Rectal smooth muscle tissue (tissue), 1 donor: ENCODE results near the gene OR11H7.
"Not testable (repeated sequence)": the region's sequence is repeated elsewhere in the genome, so short reads cannot be mapped to it uniquely, and the experiment has no call there.

Experiments used
- H3K27ac ChIP-seq: one replicate; pipeline ENCODE4 v1.7.0; 2013; ENCODE audit warnings: low read depth, low read length, inconsistent platforms
- H3K27me3 ChIP-seq: one replicate; pipeline ENCODE4 v1.7.0; 2013; ENCODE audit warnings: low read length; ENCODE audit not compliant: control insufficient read depth, insufficient read depth
- H3K36me3 ChIP-seq: one replicate; pipeline ENCODE4 v1.7.0; 2013; ENCODE audit warnings: low read length; ENCODE audit not compliant: control insufficient read depth, insufficient read depth
- H3K4me1 ChIP-seq: one replicate; pipeline ENCODE4 v1.7.0; 2013; ENCODE audit warnings: low read length; ENCODE audit not compliant: control insufficient read depth, insufficient read depth
- H3K4me3 ChIP-seq: one replicate; pipeline ENCODE4 v1.7.0; 2013; ENCODE audit warnings: low read length
- H3K9ac ChIP-seq: one replicate; pipeline ENCODE4 v1.7.0; 2013; ENCODE audit warnings: low read length

OR11H7 gene

GRCh38 chr14:20228681-20229080 lies at the start of gene OR11H7:
OR11H7 (plus strand) TSS chr14:20228981.
- Histone ChIP-seq H3K4me1 (no peaks in the 10 kb centered on the region), H3K27ac (no peak within 1 kb of the TSS), H3K36me3 (no peaks in the 10 kb centered on the region), H3K27me3 (no peaks in the 10 kb centered on the region), H3K9ac (no peak within 1 kb of the TSS), H3K4me3 (no peak within 1 kb of the TSS)

DNA sequence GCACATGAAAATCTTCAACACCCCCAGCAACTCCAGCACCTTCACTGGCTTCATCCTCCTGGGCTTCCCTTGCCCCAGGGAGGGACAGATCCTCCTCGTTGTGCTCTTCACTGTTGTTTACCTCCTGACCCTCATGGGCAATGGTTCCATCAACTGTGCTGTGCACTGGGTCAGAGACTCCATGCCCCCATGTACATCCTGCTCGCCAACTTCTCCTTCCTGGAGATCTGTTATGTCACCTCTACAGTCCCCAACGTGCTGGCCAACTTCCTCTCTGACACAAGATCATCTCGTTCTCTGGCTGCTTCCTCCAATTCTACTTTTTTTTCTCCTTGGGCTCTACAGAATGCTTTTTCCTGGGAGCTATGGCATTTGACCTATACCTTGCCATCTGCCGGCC lies 49.6 kb upstream of the OR11H7 start:
- H3K27me3 ChIP-seq: no peaks in the 10 kb centered on the region
- H3K4me3 ChIP-seq: no peak overlapping the region
- no peak overlapping the region for H3K9ac ChIP-seq
- no peak overlapping the region for H3K27ac ChIP-seq
- no peaks in the 10 kb centered on the region for H3K4me1 ChIP-seq
- H3K36me3 ChIP-seq: no peaks in the 10 kb centered on the region

DNA sequence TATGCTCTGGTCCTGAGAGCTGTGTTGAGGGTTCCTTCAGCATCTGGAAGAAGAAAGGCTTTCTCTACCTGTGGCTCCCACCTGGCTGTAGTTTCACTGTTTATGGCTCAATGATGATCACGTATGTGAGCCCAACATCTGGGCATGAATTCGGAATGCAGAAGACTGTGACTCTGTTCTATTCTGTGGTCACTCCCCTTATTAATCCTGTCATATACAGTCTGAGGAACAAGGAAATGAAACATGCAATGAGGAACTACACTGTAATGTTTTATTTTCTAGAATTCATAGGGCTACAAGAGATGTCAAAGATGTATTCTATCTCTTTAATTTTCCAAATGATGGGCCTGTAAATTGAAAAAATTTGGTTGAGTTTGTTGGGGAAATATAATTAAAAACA lies 48.9 kb upstream of the OR11H7 start:
- Histone ChIP-seq H3K36me3 (no peaks in the 10 kb centered on the region), H3K4me1 (no peaks in the 10 kb centered on the region), H3K9ac (no peak overlapping the region), H3K4me3 (no peak overlapping the region), H3K27me3 (no peaks in the 10 kb centered on the region), H3K27ac (no peak overlapping the region)

DNA sequence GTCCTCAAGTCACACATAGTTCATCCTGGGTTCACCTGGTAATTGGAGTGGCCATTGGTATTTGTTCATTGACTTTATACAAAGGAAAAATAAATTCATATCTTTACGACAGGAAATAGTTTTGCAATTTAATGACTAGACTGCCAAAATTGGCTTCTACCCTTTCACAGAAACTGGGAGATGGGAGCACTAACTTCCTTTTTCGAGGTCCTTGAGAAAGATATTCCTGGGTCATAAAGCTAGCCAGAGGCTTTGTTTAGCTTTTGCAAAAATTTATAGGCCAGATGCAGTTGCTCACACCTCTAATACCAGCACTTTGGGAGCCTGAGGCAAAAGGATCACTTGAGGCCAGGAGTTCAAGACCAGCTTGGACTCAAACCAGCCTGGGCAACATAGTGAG lies 48.3 kb upstream of the OR11H7 start:
- Histone ChIP-seq H3K4me1 (no peaks in the 10 kb centered on the region), H3K4me3 (no peak overlapping the region), H3K27ac (no peak overlapping the region), H3K36me3 (no peaks in the 10 kb centered on the region), H3K9ac (no peak overlapping the region), H3K27me3 (no peaks in the 10 kb centered on the region)

DNA sequence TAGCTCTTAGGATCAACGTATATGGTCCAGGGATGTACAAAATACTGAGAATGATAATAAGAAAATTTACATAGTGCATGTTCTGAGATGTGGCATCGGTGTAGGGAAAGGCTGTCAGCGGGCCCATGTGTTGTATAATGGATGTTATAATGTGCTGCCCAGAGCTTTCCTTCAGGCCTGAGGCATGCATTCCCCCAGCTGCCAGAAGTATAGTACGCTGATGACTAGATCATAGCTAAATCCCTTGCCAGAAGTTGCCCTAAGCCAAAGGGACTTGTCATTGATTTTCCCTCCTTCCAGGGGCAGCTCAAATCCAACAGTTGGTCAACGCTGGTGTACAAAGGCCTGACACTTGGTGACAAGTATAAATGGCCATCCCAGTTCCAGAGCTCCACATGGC lies 44.6 kb upstream of the OR11H7 start:
- no peak overlapping the region for H3K27ac ChIP-seq
- no peak overlapping the region for H3K4me3 ChIP-seq
- H3K4me1 ChIP-seq: no peaks in the 10 kb centered on the region
- H3K27me3 ChIP-seq: no peaks in the 10 kb centered on the region
- no peak overlapping the region for H3K9ac ChIP-seq
- H3K36me3 ChIP-seq: no peaks in the 10 kb centered on the region

- Histone ChIP-seq H3K27ac (no peak within 1 kb of the TSS), H3K4me1 (no peaks in the 10 kb centered on the region)
Observed at GRCh38 chr14:20190596-20190995, 38.2 kb upstream of the OR11H7 start, which contains the start of gene OR11G2. OR11G2 (plus strand) TSS chr14:20190896; CDS start chr14:20197438, 6,542 bp downstream.

GRCh38 chr14:20191396-20191795 lies 37.4 kb upstream of the OR11H7 start:
- no peak overlapping the region for H3K9ac ChIP-seq
- no peaks in the 10 kb centered on the region for H3K36me3 ChIP-seq
- no peak overlapping the region for H3K4me3 ChIP-seq
- no peaks in the 10 kb centered on the region for H3K4me1 ChIP-seq
- H3K27ac ChIP-seq: no peak overlapping the region
- no peaks in the 10 kb centered on the region for H3K27me3 ChIP-seq

More at GRCh38 chr14:20190596-20190995, 38.2 kb upstream of the OR11H7 start, which contains the start of gene OR11G2:
- no peaks in the 10 kb centered on the region for H3K27me3 ChIP-seq
- no peak within 1 kb of the TSS for H3K9ac ChIP-seq
- no peaks in the 10 kb centered on the region for H3K36me3 ChIP-seq
- H3K4me3 ChIP-seq: no peak within 1 kb of the TSS

- Histone ChIP-seq H3K36me3 (no peaks in the 10 kb centered on the region), H3K27ac (no peak overlapping the region), H3K4me3 (no peak overlapping the region), H3K27me3 (no peaks in the 10 kb centered on the region), H3K4me1 (no peaks in the 10 kb centered on the region), H3K9ac (no peak overlapping the region)
Observed at GRCh38 chr14:20194101-20194500, 34.7 kb upstream of the OR11H7 start.

- H3K4me3 ChIP-seq, H3K4me1 ChIP-seq, H3K9ac ChIP-seq, H3K36me3 ChIP-seq, H3K27me3 ChIP-seq, H3K27ac ChIP-seq: not testable (repeated sequence)
Observed at GRCh38 chr14:20195170-20195569, 33.6 kb upstream of the OR11H7 start.

GRCh38 chr14:20195911-20196310 lies 32.9 kb upstream of the OR11H7 start:
- no peak overlapping the region for H3K27ac ChIP-seq
- no peak overlapping the region for H3K4me3 ChIP-seq
- H3K36me3 ChIP-seq: no peaks in the 10 kb centered on the region
- no peaks in the 10 kb centered on the region for H3K27me3 ChIP-seq
- H3K4me1 ChIP-seq: no peaks in the 10 kb centered on the region
- H3K9ac ChIP-seq: no peak overlapping the region

- Histone ChIP-seq H3K9ac (no peak overlapping the region), H3K36me3 (no peaks in the 10 kb centered on the region), H3K4me3 (no peak overlapping the region), H3K27ac (no peak overlapping the region), H3K27me3 (no peaks in the 10 kb centered on the region), H3K4me1 (no peaks in the 10 kb centered on the region)
Observed at GRCh38 chr14:20197459-20197858, 31.3 kb upstream of the OR11H7 start.

GRCh38 chr14:20198991-20199390 lies 29.8 kb upstream of the OR11H7 start:
- no peak overlapping the region for H3K9ac ChIP-seq
- no peak overlapping the region for H3K4me3 ChIP-seq
- no peak overlapping the region for H3K27ac ChIP-seq
- no peaks in the 10 kb centered on the region for H3K36me3 ChIP-seq
- no peaks in the 10 kb centered on the region for H3K27me3 ChIP-seq
- no peaks in the 10 kb centered on the region for H3K4me1 ChIP-seq

DNA sequence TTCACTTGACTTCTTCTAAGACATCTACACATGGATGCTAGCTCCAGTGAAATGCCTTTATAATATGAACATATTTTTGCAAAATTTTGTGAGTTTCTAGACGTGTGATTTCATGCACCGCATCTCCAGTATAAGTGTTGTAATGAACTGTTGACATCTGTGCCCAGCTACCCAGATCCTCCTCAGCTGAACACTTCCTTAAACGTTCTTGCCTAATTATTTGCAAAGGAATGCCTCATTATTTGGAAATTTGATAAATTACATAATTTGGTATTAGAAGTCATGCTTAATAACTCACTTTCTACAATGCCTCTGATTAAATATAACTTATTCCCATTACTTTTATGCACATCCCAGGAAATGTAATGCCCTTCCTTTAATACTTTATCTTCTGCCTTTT lies 24.1 kb upstream of the OR11H7 start:
- Histone ChIP-seq H3K27me3 (no peaks in the 10 kb centered on the region), H3K4me3 (no peak overlapping the region), H3K27ac (no peak overlapping the region), H3K36me3 (no peaks in the 10 kb centered on the region), H3K4me1 (no peaks in the 10 kb centered on the region), H3K9ac (no peak overlapping the region)
